Large intestine (tissue), 3 donors: ENCODE data around the gene GLCE. TPM values are rescaled to one million over a fixed set of nuclear protein-coding genes. Genes with fewer than 3 reads are reported as not detected.
A peak's percentile ranks its signal among the peaks of the same experiment; 100 is the strongest.

Experiments used
- DNase-seq, 2 donors: peaks; one replicate each; pipeline versions ENCODE4 v3.0.0 to v3.0.0-alpha.2; 2013
- H3K27ac ChIP-seq: one replicate; pipeline ENCODE4 v1.5.1; 2013; ENCODE audit warnings: low read length
- H3K27me3 ChIP-seq: 2 replicates; pipeline ENCODE4 v1.6.1; 2013; ENCODE audit warnings: low read length; ENCODE audit not compliant: control insufficient read depth, insufficient read depth
- H3K36me3 ChIP-seq: 2 replicates; pipeline ENCODE4 v1.6.1; 2013; ENCODE audit warnings: low read length; ENCODE audit not compliant: control insufficient read depth, insufficient read depth
- H3K4me1 ChIP-seq: one replicate; pipeline ENCODE4 v1.6.1; 2013; ENCODE audit warnings: low read length; ENCODE audit not compliant: control insufficient read depth, insufficient read depth
- H3K4me3 ChIP-seq: one replicate; pipeline ENCODE4 v1.5.1; 2013; ENCODE audit warnings: low read length
- H3K9me3 ChIP-seq: one replicate; pipeline ENCODE4 v1.6.1; 2013; ENCODE audit warnings: mild to moderate bottlenecking, low read depth, low read length, moderate library complexity; ENCODE audit not compliant: control insufficient read depth
- WGBS: methylation state at CpG from one replicate; pipeline ENCODE4 v1.1.5; 2013; ENCODE audit warnings: low lambda C conversion rate; ENCODE audit not compliant: insufficient coverage; 5-methylcytosine and 5-hydroxymethylcytosine counted together
- polyA plus RNA-seq: library from polyadenylated mRNA; unstranded; fragments of 120-200 nt; gene quantifications from one replicate; pipeline ENCODE4 v1.2.1, GENCODE V29; 2013

The GLCE gene
- polyA plus RNA-seq, 1 donor: 50.5 TPM

DNA sequence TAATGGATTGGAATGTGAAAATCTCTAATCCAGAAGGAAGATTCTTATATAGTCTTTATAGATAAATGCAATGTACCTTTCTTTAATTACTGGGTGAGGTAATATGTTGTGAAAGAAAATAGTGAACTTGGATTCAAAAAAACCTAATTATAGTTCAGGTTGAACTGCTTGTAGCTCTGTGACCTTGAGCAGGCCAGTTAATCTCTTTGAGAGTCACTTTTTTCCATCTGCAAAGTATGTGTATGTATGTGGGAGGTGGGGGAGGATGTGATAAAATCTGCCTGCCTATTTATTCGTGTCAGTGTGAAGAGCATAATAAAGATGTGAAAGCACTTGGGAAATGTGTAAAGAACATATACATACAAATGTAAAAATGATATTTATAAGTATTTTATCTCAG, 34.4 kb downstream of the GLCE start:
- H3K4me1 ChIP-seq: no peaks in the 10 kb centered on the region
- peaks cover 2% of the 10 kb centered on the region for H3K36me3 ChIP-seq
- peaks cover 6% of the 10 kb centered on the region for H3K9me3 ChIP-seq
- DNase-seq: peak in 1 of 2 donors; percentile 25
- H3K27me3 ChIP-seq: no peaks in the 10 kb centered on the region
- WGBS: 0% methylated on average over 1 of the region's 1 CpG
- no peak overlapping the region for H3K27ac ChIP-seq
- no peak overlapping the region for H3K4me3 ChIP-seq

DNA sequence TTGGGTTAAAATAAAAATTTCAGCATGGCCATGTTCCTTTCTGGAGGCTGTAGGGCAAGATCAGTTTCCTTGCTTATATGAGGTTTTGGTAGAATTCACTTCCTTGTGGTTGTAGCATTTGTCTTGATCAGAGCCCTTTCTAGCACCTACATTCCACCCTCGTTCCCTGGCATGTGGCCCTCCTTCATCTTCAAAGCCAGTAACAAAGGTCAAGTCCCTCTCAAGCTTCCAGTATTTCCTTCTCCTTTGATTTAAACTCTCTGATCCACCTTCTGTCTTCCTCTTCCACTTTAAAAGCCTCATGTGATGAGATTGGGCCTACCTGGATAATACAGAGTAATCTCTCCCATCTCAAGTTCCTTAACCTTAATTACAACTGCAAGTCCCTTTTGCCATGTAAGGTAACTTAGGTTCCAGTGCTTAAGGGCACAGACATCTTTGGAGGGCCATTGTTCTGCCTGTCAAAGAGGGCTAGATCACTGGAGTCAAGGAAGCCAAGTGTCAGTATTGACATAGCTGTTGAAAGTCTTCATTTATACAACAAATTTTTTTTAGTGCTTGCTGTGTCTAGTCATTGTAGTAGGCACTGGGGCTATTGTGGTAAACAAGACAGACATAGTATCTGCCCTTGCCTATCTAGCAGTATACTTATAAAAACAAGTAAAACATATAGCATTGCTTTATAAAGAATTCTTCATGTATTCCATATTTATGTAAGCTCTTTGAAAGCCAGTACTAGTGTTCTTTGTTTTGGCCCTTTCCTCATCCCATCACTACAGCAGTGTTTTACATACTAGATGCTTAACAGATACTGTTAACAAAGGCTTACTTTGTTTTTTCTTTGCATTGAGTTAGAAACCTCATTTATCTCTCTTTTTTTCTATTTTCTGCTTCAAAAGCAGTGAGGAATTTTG, 40.7 kb downstream of the GLCE start:
- no CpG with 5 or more reads among the region's 1 CpG for WGBS
- Histone ChIP-seq H3K9me3 (no peaks in the 10 kb centered on the region), H3K27ac (no peak overlapping the region), H3K4me1 (peaks cover 8% of the 10 kb centered on the region), H3K36me3 (peaks cover 2% of the 10 kb centered on the region), H3K4me3 (no peak overlapping the region), H3K27me3 (no peaks in the 10 kb centered on the region)
- peak in 1 of 2 donors; percentile 56 for DNase-seq

DNA sequence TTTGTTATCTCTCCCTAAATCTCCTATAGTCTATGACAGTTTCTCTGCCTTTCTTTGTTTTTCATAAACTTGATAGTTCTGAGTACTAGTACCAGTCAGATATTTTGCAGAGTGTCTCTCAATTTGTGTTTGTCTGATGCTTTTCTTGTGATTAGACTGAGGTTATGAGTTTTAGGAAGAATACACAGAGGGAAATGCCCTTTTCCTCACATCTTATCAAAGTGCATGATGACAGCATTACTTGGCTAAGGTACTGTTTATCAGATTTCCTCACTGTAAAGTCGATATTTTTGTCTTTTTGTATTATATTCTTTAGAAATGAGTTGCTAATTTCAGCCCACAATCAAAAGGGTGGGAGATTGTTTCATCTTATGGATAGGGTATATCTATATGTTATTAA, 45.6 kb downstream of the GLCE start:
- Histone ChIP-seq H3K9me3 (no peaks in the 10 kb centered on the region), H3K36me3 (no peaks in the 10 kb centered on the region), H3K27ac (no peak overlapping the region), H3K4me1 (peaks cover 2% of the 10 kb centered on the region), H3K4me3 (no peak overlapping the region), H3K27me3 (no peaks in the 10 kb centered on the region)
- no CpG with 5 or more reads among the region's 1 CpG for WGBS
- DNase-seq: no peak

DNA sequence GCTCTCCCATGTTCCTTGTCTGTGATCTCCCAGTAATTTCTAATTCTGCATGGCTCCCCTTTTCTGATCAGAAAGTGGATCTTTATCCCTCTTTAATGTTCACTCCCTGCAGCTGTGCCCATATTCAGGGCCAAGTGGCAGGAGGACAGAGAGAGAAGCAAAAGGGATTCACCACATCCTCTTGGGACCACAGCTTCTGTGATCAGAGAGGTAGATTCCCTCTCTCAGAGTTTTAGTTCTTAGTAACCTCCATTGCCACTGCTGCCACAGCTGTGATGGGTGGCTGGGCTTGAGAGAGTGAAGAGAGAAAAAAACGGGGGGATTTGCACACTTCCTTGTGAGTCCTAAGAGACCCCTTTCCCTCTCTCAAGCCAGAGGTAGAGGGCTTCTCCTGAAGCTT, 49.2 kb downstream of the GLCE start:
- H3K36me3 ChIP-seq: no peaks in the 10 kb centered on the region
- no peak for DNase-seq
- H3K27me3 ChIP-seq: no peaks in the 10 kb centered on the region
- WGBS: no CpG with 5 or more reads among the region's 1 CpG
- no peak overlapping the region for H3K4me3 ChIP-seq
- no peaks in the 10 kb centered on the region for H3K9me3 ChIP-seq
- H3K27ac ChIP-seq: no peak overlapping the region
- H3K4me1 ChIP-seq: no peaks in the 10 kb centered on the region

DNA sequence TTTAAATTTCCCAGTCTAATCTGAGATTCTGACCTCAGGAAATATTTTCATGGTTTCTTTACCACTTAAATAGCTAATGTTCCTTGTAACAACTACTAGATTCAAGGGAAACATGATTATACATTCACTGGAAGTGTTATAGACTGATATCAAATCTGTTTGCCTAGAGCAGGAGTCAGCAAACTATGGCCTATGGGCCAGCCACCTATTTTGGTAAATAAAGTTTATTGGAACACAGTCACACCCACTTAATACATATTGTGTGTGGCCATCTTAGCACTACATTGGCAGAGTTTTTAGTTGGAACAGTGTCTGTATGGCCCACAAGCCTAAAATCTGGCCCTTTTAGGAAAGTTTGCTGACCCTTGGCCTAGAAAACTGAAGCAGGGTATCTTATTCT, 50.1 kb downstream of the GLCE start:
- Histone ChIP-seq H3K9me3 (no peaks in the 10 kb centered on the region), H3K4me1 (no peaks in the 10 kb centered on the region), H3K27me3 (no peaks in the 10 kb centered on the region), H3K4me3 (no peak overlapping the region), H3K27ac (no peak overlapping the region), H3K36me3 (no peaks in the 10 kb centered on the region)
- DNase-seq: no peak

DNA sequence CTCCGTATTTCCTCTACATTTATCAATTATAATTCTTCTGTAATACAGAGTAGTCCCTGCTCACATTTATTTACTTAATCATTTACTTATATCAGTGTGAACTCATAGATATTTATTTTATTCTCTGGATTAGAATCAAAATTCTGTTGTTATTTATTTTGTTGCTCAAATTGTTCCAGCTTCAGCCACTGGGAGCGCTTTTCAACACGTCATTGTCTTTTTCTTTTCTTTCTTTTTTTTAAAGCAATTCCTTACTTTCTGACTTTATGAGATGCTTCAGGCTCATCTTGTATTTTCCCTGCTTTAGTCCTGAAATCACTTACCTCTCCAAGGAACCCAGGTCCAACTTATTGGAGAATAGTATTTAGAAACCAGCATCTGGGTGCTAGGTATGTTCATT, 53.4 kb downstream of the GLCE start:
- no peak for DNase-seq
- no peak overlapping the region for H3K4me3 ChIP-seq
- H3K36me3 ChIP-seq: no peaks in the 10 kb centered on the region
- H3K4me1 ChIP-seq: no peaks in the 10 kb centered on the region
- 100% methylated on average over 3 of the region's 3 CpGs for WGBS
- H3K27me3 ChIP-seq: no peaks in the 10 kb centered on the region
- H3K9me3 ChIP-seq: no peaks in the 10 kb centered on the region
- H3K27ac ChIP-seq: no peak overlapping the region

DNA sequence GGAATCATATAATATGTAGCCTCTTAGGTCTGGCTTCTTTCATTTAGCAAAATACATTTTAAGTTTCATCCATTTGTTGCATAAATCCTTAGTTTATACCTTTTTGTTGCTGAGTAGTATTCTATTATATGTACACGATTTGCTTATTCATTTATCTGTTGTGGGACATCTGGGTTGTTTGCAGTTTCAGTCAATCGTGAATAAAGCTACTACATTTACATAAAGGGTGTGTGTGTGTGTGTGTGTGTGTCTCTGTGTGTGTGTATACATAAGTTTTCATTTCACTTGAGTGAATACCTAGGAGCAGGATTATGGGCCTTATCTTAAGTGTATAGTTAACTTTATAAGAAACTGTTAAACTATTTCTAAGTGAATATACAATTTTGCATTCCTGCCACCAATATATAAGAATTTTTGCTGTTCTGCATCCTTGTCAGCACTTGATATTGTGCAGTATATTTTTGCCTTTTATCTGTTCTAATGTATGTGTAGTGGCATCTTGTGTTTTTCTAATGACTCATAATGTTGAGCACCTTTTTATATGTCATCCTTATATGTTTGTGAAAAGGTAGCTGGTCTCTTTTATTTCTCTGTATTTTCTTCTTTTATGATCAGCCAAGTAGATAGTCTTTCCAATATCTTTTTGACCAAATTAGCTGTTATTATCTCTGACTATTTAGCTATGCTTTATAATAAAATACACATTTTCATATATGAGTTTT, 55.0 kb downstream of the GLCE start:
- no peak for DNase-seq
- no peaks in the 10 kb centered on the region for H3K36me3 ChIP-seq
- 72% methylated on average over 2 of the region's 2 CpGs for WGBS
- H3K9me3 ChIP-seq: no peaks in the 10 kb centered on the region
- no peak overlapping the region for H3K27ac ChIP-seq
- no peaks in the 10 kb centered on the region for H3K4me1 ChIP-seq
- no peak overlapping the region for H3K4me3 ChIP-seq
- H3K27me3 ChIP-seq: no peaks in the 10 kb centered on the region

DNA sequence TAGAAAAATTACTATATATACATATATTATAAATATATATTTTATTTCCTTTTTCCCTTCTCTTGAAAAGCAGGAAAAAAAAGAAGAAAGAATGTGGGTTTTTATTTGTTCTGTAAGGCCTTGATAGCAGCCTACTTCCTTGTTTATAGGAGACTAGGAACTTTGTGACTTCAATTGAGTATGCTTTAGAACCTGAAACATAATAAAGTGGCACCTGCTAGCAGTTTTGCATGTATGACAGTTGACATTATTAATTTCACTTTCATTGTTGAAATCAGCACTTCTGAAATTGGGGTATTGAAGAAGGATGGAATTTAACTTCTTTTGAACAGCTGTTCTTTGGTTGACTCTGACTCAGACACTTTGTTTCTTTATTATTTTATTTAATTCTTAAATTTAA, 56.9 kb downstream of the GLCE start:
- H3K36me3 ChIP-seq: peaks cover 3% of the 10 kb centered on the region
- no peak overlapping the region for H3K4me3 ChIP-seq
- peaks cover 3% of the 10 kb centered on the region for H3K4me1 ChIP-seq
- peaks cover 3% of the 10 kb centered on the region for H3K9me3 ChIP-seq
- peak in 1 of 2 donors; percentile 39 for DNase-seq
- no peak overlapping the region for H3K27ac ChIP-seq
- H3K27me3 ChIP-seq: no peaks in the 10 kb centered on the region

DNA sequence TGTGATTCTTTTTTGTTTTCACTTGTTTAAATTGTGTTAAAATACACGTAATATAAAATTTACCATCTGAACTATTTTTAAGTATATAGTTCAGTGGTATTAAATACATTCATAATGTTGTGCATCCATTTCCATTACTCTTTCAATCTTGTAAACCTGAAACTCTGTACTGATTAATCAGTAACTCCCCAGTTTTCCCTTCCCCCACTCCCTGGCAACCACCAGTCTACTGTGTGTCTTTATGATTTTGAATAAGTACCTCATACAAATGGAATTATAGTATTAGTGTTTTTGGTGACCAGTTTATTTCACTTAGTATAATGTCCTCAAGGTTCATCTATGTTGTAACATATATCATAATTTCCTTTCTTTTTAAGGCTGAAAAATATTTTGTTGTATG, 59.3 kb downstream of the GLCE start:
- DNase-seq: no peak
- H3K27ac ChIP-seq: no peak overlapping the region
- 100% methylated on average over 1 of the region's 1 CpG for WGBS
- H3K4me3 ChIP-seq: no peak overlapping the region
- H3K9me3 ChIP-seq: peaks cover 3% of the 10 kb centered on the region
- H3K27me3 ChIP-seq: no peaks in the 10 kb centered on the region
- peaks cover 3% of the 10 kb centered on the region for H3K36me3 ChIP-seq
- peaks cover 5% of the 10 kb centered on the region for H3K4me1 ChIP-seq

DNA sequence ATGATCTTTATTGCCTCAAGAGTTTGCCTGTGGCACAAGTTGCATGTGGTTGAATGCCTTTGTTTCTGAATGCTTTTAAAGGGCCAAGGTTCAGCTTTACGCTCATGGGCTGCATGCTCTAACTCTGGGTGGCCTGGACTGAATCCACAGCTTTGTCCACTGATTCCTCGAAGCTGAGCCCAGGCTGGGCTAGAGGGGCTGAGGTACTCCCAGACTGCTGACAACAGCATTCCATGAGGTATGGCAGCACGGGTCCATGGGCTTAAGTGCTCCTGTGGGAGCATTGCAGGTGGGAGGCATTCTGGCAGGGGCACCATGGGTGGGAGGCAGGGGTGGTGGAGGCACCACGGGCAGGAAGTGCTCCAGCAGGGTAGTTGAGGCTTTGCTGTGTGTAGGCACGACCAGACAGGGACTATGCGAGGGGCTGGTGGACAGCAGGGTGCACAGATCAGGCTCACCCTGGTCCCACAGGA, 61.6 kb downstream of the GLCE start:
- Histone ChIP-seq H3K4me1 (peaks cover 18% of the 10 kb centered on the region), H3K9me3 (peaks cover 3% of the 10 kb centered on the region), H3K27ac (peak overlapping the region; percentile 16), H3K27me3 (no peaks in the 10 kb centered on the region), H3K4me3 (no peak overlapping the region), H3K36me3 (peaks cover 3% of the 10 kb centered on the region)
- WGBS: no CpG with 5 or more reads among the region's 6 CpGs
- DNase-seq: peak in 1 of 2 donors; percentile 31
